Femur (tissue), 1 donor: Measurements from ENCODE around the gene FBXO5.

Source experiments
- DNase-seq: peaks from one replicate; pipeline ENCODE4 v3.0.0-alpha.2; 2017

FBXO5 gene

DNA sequence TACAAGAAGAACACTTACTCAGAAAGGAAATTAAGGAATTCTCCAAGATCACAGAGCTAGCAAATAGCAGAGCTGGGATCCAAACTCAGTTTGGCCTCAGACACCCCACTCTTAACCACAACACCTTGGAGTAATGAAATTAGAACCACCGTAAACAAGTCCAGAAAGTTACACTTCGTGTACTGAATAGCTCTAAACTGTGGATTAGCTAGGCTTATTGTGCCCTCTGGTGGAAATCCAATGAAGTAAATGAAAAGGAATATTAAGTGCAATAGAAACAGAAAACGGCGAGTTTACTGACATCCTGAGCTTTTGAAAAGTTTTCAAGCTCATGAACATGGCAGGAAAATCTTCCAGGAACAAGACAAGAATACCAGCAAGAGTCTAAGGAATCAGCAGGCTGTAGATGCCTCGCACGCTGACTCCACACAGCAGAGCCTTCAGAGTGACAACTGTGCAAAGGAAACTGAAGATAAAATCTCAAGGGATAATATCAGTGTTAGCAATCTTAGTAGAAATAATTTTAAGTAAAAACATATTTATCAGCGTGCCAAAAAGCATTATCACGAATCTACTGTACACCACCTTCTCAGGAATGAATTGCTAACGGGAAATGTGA is 34.6 kb downstream of the FBXO5 start:
- DNase-seq = no peak

DNA sequence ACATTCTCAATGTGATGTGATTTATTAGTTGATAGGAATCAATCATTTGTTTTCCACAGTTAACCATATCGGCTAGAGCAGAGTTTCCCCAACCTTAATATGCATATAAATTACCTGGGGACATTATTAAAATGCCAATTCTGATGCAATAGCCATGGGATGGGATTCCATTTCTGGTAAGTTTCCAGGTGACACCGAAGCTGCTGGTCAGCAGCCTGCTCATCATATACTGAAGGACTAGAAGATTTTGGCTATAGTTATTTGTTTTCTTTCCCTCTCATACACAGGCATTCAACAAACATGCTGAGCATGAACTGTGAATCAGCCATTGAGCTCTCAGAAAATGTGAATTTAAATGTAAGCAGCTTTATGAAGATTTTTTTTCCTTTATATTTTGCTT is 35.8 kb downstream of the FBXO5 start:
- DNase-seq = no peak

DNA sequence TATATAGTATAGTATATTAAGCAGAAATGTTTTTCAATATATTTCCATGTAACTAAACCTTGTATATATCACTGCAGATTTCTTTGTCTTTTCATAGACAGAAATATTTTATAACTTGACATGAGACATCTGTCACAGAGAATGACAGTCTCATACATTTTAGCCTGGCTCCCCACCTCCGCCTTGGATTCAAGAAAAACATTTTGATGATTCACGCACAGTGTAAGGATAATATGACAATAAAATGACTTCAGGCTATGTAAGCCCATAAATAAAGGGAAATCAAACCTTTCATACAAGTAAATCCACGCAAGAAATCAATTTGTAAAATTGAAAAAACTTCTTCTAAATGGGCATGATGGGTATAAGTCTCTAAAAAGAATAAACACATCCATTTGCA is 36.4 kb downstream of the FBXO5 start:
- no peak for DNase-seq

DNA sequence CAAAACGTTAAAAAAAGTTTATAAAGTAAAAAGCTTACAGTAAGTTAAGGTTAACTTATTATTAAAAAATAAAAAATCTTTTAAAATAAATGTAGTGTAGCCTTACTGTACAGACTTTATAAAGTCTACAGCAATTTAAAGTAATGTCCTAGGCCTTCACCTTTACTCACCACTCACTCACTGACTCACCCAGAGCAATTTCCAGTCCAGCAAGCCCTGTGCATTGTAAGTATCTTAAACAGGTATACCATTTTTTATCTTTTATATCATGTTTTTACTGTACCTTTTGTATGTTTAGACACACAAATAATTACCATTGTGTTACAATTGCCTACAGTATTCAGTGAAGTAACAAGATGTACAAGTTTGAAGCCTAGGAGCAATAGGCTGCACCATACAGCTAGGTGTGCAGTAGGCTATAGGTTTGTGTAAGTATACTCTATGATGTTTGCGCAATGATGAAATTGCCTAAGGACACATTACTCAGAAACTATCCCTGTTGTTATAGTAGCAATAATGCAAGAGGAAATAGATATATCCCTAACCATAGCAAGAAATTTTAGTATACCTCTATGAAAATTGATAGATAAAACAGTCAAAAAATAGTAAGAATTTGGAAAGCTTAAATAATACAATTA is 39.5 kb downstream of the FBXO5 start:
- DNase-seq = no peak

DNA sequence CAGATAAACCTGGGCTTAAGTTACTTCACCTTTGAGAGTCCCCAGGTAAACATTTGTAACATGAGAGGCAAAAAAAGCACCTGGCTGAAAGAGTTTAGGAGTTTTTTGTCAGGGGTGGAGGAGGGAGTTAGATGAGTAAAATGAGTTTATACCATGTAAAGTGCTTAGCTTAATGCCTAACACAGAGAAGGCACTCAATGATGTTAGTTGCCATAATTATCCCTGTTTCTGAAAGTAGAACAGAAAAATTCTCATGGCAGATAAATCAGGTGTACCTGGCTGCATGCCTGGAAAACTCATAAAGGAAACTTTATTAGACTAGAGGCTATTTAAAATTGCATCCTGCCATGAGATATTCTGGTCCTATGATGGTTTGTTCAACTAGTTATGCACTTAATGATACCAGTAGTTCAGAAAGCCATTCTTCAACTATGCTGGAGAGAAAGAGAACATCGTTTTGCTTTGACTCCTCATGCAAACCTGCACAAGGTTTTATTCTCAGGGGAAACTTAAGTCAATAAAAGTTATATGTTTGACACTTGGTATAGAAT is 40.4 kb downstream of the FBXO5 start:
- no peak for DNase-seq

DNA sequence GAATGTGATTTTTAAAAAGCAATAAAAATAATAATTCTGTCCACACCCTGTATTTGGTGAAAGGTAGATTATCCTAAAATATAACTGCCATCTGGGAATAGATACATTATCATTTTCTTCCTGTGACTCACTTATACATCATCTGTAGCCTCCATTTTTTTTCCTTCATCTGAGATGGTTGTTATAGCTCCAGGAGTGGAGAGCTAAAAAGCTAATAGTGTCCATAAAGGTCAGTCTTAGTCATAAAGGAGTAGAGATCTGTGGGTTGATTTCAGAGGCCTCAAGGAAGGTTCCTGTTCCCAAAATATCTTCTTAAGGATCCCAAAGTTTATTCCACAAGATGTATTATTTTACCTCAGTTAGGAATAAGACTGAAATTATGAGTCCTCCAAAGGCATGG is 41.1 kb downstream of the FBXO5 start:
- no peak for DNase-seq

DNA sequence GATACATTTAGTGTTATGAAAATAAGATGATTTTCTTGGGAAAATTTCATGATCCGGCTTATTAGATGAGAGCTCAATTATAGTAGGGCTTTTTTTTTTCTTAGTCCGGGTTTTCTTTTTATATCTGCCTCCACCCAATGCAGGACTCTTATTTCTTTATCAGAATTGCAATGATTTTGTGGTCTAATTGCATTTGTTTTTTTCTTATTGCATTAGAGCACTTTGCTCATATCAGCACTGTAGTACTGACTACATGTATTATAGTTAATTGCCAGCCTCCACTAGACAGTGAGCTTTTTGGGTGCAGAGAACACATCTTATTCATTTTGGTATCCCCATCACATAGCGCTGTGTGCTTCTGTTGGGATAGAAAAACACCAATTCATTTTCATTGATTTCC is 50.0 kb downstream of the FBXO5 start:
- DNase-seq = no peak

DNA sequence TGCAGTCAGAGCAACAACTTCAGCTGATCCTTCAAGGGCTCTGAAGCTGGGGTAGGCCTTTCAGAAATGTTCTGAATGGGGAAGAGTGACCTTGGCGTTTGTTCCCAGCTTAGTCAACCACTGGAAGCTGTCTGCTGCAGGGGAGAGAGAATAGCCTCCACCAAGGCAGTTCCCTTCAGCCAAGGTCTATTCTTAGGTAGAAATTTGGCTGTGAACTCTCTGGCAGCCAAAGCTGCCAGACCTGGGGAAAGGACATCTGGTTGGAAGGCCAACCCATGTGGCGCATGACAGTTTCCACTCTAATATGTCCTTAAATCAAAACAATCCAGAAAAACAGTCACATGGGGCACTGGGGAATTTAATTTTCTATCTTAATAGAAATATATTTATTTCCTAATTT is 60.1 kb downstream of the FBXO5 start:
- no peak for DNase-seq
